Thoracic aorta (tissue), 2 donors: ENCODE measurements around the gene UGT1A7. TPM values are rescaled to one million over a fixed set of nuclear protein-coding genes. Genes with fewer than 3 reads are reported as not detected.

Source experiments
- ATAC-seq: fragments of 150-250 bp; one replicate; pipeline ENCODE4 v1.8.0; 2017; ENCODE audit warnings: low read depth; ENCODE audit not compliant: insufficient number of reproducible peaks, low FRiP score
- DNase-seq: peaks from one replicate; pipeline ENCODE4 v3.0.0-alpha.2; 2020; ENCODE audit warnings: low spot score
- H3K27ac ChIP-seq, 2 donors: fragments of 200-600 bp; sonication (generic); 1 replicate in 1 of 2; 2 replicates in 1 of 2; pipeline ENCODE4 v1.5.1; 2016; ENCODE audit warnings: mild to moderate bottlenecking in 2 of 2, moderate library complexity in 2 of 2
- H3K27me3 ChIP-seq: fragments of 200-600 bp; sonication (generic); replicated peaks from 2 replicates; pipeline ENCODE4 v1.6.0; 2016; ENCODE audit warnings: mild to moderate bottlenecking; ENCODE audit not compliant: insufficient read depth
- H3K36me3 ChIP-seq: fragments of 200-600 bp; sonication (generic); one replicate; pipeline ENCODE4 v1.5.1; 2016
- H3K4me1 ChIP-seq, 2 donors: fragments of 200-600 bp; sonication (generic); 1 replicate in 1 of 2; 2 replicates in 1 of 2; pipeline versions ENCODE4 v1.5.1 to v1.6.0; 2016; ENCODE audit warnings: low read depth in 2 of 2, mild to moderate bottlenecking in 1 of 2; ENCODE audit not compliant: control insufficient read depth in 1 of 2
- H3K4me3 ChIP-seq: fragments of 200-600 bp; sonication (generic); 2 replicates; pipeline ENCODE4 v1.5.1; 2016; ENCODE audit warnings: mild to moderate bottlenecking
- H3K9me3 ChIP-seq: fragments of 200-600 bp; sonication (generic); 2 replicates; pipeline ENCODE4 v1.5.1; 2016
- CTCF ChIP-seq: fragments of 200-600 bp; sonication (generic); IDR thresholded peaks from one replicate; pipeline ENCODE4 v1.5.1; 2019; ENCODE audit warnings: antibody characterized with exemption
- total RNA-seq, 2 donors: library from RNA; depleted of rRNA; stranded (reverse); fragments of >200 nt; gene quantifications; one replicate each; pipeline versions ENCODE4 v1.1.0 to v1.2.3, GENCODE V29; 2016

UGT1A7 gene
- total RNA-seq, 2 donors from 2014 or later = 0.35 TPM; not detected in 1

GRCh38 chr2:233773854-233774253 is 92.2 kb downstream of the UGT1A7 start:
- no peak for TF ChIP-seq CTCF
- no peaks in the 10 kb centered on the region for H3K4me1 ChIP-seq
- H3K36me3 ChIP-seq = no peaks in the 10 kb centered on the region
- no peaks in the 10 kb centered on the region for H3K27me3 ChIP-seq
- H3K4me3 ChIP-seq = no peak overlapping the region
- no peak for ATAC-seq
- no peak overlapping the region for H3K27ac ChIP-seq
- no peak for DNase-seq
- peaks cover 4% of the 10 kb centered on the region for H3K9me3 ChIP-seq

DNA sequence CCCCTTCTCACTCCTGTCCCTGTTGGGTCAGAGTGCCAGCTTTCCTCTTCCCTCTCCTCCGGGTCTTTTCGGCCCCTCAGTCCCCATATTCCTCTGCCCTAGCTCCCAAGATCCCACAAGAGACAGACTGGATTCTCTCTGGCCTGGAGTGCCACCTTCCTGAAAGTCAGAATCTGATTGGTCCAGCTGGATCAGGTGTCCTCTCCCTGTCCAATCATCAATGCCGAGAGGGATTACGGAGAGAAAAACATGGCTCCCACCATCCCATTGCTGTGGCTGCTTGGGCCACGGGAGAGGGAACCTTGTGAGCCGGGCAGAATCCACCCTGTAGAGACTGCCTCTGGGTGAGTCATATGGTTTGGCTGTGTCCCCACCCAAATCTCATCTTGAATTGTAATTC is 93.7 kb downstream of the UGT1A7 start:
- Histone ChIP-seq H3K9me3 (peaks cover 4% of the 10 kb centered on the region), H3K27me3 (no peaks in the 10 kb centered on the region), H3K27ac (no peak overlapping the region), H3K4me1 (no peaks in the 10 kb centered on the region), H3K36me3 (no peaks in the 10 kb centered on the region), H3K4me3 (no peak overlapping the region)
- no peak for TF ChIP-seq CTCF
- DNase-seq (no peak), ATAC-seq (no peak)

DNA sequence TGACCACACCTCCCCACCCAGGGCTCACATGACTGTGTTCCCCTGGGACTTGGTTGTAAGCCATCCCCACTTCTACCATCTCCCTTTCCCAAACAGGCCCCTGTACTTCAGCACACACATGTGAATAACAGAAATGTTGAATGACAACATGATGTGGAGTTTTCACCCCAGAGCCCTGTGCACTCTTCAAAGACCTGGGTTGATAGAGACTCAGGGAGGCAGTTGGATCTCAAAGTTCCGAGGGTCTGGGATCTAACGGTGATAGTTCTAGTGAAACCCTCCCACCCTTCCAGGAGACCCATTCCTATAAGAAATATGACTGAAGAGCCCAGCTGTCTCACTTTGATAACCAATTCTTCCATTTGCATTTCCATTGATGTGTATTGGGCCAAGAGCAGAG is 96.3 kb downstream of the UGT1A7 start, which contains the start of gene MROH2A:
MROH2A (plus strand) TSS at position 301 of the 400 bp plus-strand sequence. CDS start 1,029 bp downstream, outside the sequence.
- TF ChIP-seq CTCF = no peak
- Histone ChIP-seq H3K36me3 (no peaks in the 10 kb centered on the region), H3K9me3 (peaks cover 4% of the 10 kb centered on the region), H3K4me1 (no peaks in the 10 kb centered on the region), H3K4me3 (no peak within 1 kb of the TSS), H3K27ac (no peak within 1 kb of the TSS), H3K27me3 (no peaks in the 10 kb centered on the region)
- DNase-seq (no peak), ATAC-seq (no peak)

DNA sequence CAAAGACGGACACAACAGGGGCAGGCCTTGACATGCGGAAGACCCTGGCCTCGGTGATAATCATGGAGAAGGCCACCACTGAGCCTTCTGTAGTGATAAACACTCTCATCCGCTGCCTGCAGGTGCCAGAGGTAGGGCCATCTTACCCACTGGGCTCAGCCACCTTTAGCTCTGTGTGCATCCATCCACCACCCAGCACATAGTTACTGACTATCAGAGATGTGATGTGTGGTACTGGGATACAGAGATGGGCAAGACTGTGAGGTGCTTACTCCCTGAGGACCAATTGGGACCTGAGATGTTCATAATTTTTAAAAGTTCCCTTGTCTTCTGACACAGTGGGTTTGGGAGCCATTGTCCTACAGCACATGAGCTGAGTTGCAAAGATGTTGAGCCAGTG is 98.0 kb downstream of the UGT1A7 start:
- H3K36me3 ChIP-seq = no peaks in the 10 kb centered on the region
- H3K4me3 ChIP-seq = no peak overlapping the region
- no peaks in the 10 kb centered on the region for H3K4me1 ChIP-seq
- peaks cover 4% of the 10 kb centered on the region for H3K9me3 ChIP-seq
- H3K27ac ChIP-seq = no peak overlapping the region
- no peak for TF ChIP-seq CTCF
- H3K27me3 ChIP-seq = no peaks in the 10 kb centered on the region
- ATAC-seq (no peak), DNase-seq (no peak)

GRCh38 chr2:233780771-233781170 is 99.1 kb downstream of the UGT1A7 start:
- no peak overlapping the region for H3K27ac ChIP-seq
- no peaks in the 10 kb centered on the region for H3K27me3 ChIP-seq
- no peak for TF ChIP-seq CTCF
- ATAC-seq (no peak), DNase-seq (no peak)
- H3K4me1 ChIP-seq = no peaks in the 10 kb centered on the region
- H3K36me3 ChIP-seq = no peaks in the 10 kb centered on the region
- no peak overlapping the region for H3K4me3 ChIP-seq
- peaks cover 2% of the 10 kb centered on the region for H3K9me3 ChIP-seq
